Measurements from ENCODE around the gene XRRA1. TPM values are rescaled to one million over a fixed set of nuclear protein-coding genes. Genes with fewer than 3 reads are reported as not detected.
"Not testable (repeated sequence)": the region's sequence is repeated elsewhere in the genome, so short reads cannot be mapped to it uniquely, and the experiment has no call there.

XRRA1 gene
- total and polyA plus RNA-seq, 9 donors, result 4.2 to 31.1 (median 13.0) TPM

DNA sequence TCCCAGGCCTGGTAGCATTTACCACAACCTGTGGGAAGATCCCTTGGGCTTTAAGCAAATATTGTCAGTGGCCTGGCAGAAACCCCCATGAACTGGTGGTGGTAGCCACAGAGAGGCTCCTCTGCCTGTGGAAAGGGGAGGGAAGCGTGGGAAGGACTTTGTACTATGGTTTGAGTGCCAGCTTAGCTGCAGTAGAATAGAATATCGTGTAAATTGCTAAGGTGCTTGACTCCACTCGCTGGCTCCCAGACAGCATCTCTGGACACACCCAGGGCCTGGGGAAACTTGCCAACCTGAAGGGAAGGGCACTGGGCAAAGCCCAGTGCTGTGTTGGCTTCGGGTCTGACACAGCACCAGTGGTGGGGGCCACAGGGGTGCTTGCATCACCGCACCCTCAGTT, 52.6 kb downstream of the XRRA1 start:
- Histone ChIP-seq H3K36me3 (no peaks in the 10 kb centered on the region), H3K27ac (no peak overlapping the region), H3K9me3 (no peaks in the 10 kb centered on the region), H3K27me3 (no peaks in the 10 kb centered on the region), H3K4me3 (no peak overlapping the region), H3K4me1 (ENCODE audit: insufficient read depth) (no peaks in the 10 kb centered on the region)
- WGBS, 3 donors, result 96 to 99% (median 97%) methylated on average over 5 of the region's 5 CpGs
- TF ChIP-seq EP300 (IDR thresholded peaks at IDR 0.05) (no peak), CTCF (IDR thresholded peaks at IDR 0.05) (no peak), POLR2A (IDR thresholded peaks at IDR 0.05) (no peak)
- DNase-seq, result no peak
- intact Hi-C loops (cut with DNase I), result no loop called here

DNA sequence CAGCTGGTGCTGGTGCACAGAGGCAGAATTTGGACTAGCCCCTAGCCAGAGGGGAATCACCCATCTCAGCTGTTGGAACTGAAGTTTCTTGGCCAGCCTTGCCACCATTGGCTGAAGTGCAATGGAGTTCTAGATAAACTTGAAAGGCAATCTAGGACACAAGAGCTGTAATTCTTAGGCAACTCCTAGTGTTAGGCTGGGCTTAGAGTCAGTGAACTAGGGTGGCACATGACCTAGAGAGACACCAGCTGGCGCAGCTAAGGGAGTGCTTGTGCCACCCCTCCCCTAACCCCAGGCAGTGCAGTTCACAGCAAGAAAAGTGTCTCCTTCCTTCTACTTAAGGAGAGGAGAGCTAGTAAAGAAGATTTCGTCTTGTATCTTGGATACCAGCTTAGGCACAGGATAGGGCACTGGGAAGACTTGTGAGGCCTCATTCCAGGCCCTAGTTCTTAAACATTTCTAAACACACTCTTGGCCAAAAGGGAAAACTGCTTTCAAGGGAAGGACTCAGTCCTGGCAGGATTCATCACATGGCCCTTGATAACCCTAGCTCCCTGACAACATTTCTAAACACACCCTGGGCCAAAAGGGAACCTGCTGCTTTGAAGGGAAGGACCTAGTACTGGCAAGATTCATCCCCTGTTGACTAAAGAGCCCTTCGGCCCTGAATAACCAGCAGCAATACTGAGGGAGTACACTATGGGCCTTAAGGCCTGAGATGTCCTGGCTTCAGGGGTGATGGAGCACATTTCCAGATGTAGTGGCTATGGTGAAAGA, 53.4 kb downstream of the XRRA1 start:
- Histone ChIP-seq H3K4me1 (ENCODE audit: insufficient read depth) (no peaks in the 10 kb centered on the region), H3K27me3 (no peaks in the 10 kb centered on the region), H3K9me3 (no peaks in the 10 kb centered on the region), H3K27ac (no peak overlapping the region), H3K4me3 (no peak overlapping the region), H3K36me3 (no peaks in the 10 kb centered on the region)
- TF ChIP-seq POLR2A (IDR thresholded peaks at IDR 0.05) (no peak), EP300 (IDR thresholded peaks at IDR 0.05) (no peak), CTCF (IDR thresholded peaks at IDR 0.05) (no peak)
- intact Hi-C loops (cut with DNase I), result no loop called here
- WGBS, 3 donors, result 95 to 98% (median 96%) methylated on average over 3 of the region's 3 CpGs
- no peak for DNase-seq

- intact Hi-C loops (cut with DNase I); H3K27ac ChIP-seq; H3K36me3 ChIP-seq; H3K9me3 ChIP-seq; DNase-seq; H3K27me3 ChIP-seq; H3K4me1 ChIP-seq (ENCODE audit: insufficient read depth); H3K4me3 ChIP-seq: not testable (repeated sequence)
These were observed 55.9 kb downstream of the XRRA1 start for GRCh38 chr11:74893015-74893414.

DNA sequence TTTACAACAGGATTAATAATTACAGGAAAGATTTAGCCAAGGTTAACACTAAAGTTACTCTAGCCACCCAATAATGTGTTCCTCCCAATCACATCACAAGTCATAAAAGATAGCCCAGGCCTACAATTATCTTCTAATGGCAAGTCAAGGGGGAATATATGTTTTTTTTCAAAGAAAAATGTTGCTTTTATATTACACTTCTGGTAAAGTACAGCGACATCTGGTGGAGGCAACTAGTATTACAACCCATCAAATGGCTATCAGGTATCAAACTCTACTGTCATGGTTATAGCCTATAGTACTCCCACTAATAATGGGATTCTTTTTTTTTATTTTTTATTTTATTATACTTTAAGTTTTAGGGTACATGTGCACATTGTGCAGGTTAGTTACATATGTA, 71.8 kb downstream of the XRRA1 start:
- DNase-seq, result no peak
- H3K27ac ChIP-seq, result no peak overlapping the region
- intact Hi-C loops (cut with DNase I), result no loop called here
- no peaks in the 10 kb centered on the region for H3K4me1 ChIP-seq (ENCODE audit: insufficient read depth)
- no peaks in the 10 kb centered on the region for H3K27me3 ChIP-seq
- no peak for TF ChIP-seq POLR2A (IDR thresholded peaks at IDR 0.05)
- 26 to 40% (median 38%) methylated on average over 1 of the region's 1 CpG for WGBS, 3 donors
- no peaks in the 10 kb centered on the region for H3K36me3 ChIP-seq
- H3K4me3 ChIP-seq, result no peak overlapping the region
- peaks cover 0 to 24% of the 10 kb centered on the region in 2 donors for H3K9me3 ChIP-seq

GRCh38 chr11:74871037-74871436, 77.9 kb downstream of the XRRA1 start:
- no peaks in the 10 kb centered on the region for H3K36me3 ChIP-seq
- 96 to 100% (median 97%) methylated on average over 2 of the region's 2 CpGs for WGBS, 3 donors

More at GRCh38 chr11:74871037-74871436, 77.9 kb downstream of the XRRA1 start:
- Histone ChIP-seq H3K4me1 (ENCODE audit: insufficient read depth) (no peaks in the 10 kb centered on the region), H3K27me3 (no peaks in the 10 kb centered on the region), H3K9me3 (peaks cover 6 to 59% of the 10 kb centered on the region in 2 donors), H3K27ac (no peak overlapping the region), H3K4me3 (no peak overlapping the region)
- intact Hi-C loops (cut with DNase I), result no loop called here
- TF ChIP-seq POLR2A (IDR thresholded peaks at IDR 0.05), result no peak
- TF ChIP-seq EP300 (IDR thresholded peaks at IDR 0.05), result no peak
- TF ChIP-seq CTCF (IDR thresholded peaks at IDR 0.05), result no peak
- DNase-seq, result no peak

Data from ovary (tissue), 9 donors.